H1 (cell line): ENCODE results near the gene MFAP1. TPM values are rescaled to one million over a fixed set of nuclear protein-coding genes. Genes with fewer than 3 reads are reported as not detected.

Experiments
- CHD1 ChIP-seq: IDR thresholded peaks from 2 replicates; pipeline ENCODE4 v1.6.1; 2012; ENCODE audit warnings: low read depth, low read length, improper control_type of control experiment
- CHD7 ChIP-seq: fragments of 300-600 bp; sonication (generic); IDR thresholded peaks from 2 replicates; pipeline ENCODE4 v1.7.1; 2012; ENCODE audit warnings: low read length, moderate library complexity, mild to moderate bottlenecking, inconsistent platforms; ENCODE audit not compliant: insufficient replicate concordance
- KDM5A ChIP-seq: fragments of 200-600 bp; IDR thresholded peaks from 2 replicates; pipeline ENCODE4 v1.7.1; 2012; ENCODE audit warnings: mild to moderate bottlenecking, low read length, inconsistent platforms, mixed read lengths
- MAX ChIP-seq: IDR thresholded peaks from 2 replicates; pipeline ENCODE4 v1.6.1; 2012; ENCODE audit warnings: inconsistent platforms
- TCF12 ChIP-seq: IDR thresholded peaks from 2 replicates; pipeline ENCODE4 v1.6.1; 2011; ENCODE audit warnings: low read depth, mild to moderate bottlenecking, low read length
- USF2 ChIP-seq: IDR thresholded peaks from 2 replicates; pipeline ENCODE4 v1.6.1; 2011; ENCODE audit warnings: low read length, improper control_type of control experiment
- ZNF274 ChIP-seq: IDR thresholded peaks from 2 replicates; pipeline ENCODE4 v1.7.0; 2012; ENCODE audit warnings: low read length, borderline replicate concordance; ENCODE audit errors: extremely low read depth
- polyA plus RNA-seq, 7 experiments: library from polyadenylated mRNA; depleted of rRNA in 3 of 7; stranded (reverse) in 5 of 7; unstranded in 2 of 7; fragments of >200 nt in 5 of 7; fragments of 200-250 nt in 2 of 7; gene quantifications; 1 replicate in 5 of 7; 2 replicates in 1 of 7; 4 replicates in 1 of 7; pipeline versions ENCODE4 v1.2.1 to v1.2.3, GENCODE V29; 2011 to 2013; ENCODE audit warnings: missing spikeins in 2 of 7, mixed read lengths in 2 of 7
- total RNA-seq: library from RNA; stranded (reverse); fragmentation: NEBNext Ultra II Directional; extraction: Animal tissue kit (Norgen Biotek cat#: 25700); gene quantifications from 2 replicates; pipeline ENCODE4 v1.2.1, GENCODE V29; 2021

Gene MFAP1
- total and polyA plus RNA-seq, 2 of the 8 experiments (the other 6 are each of a cell fraction or from before 2014, with no cell fraction given), result 23.6 to 36.7 TPM

- TF ChIP-seq CHD7 (no peak), KDM5A (no peak), USF2 (no peak), ZNF274 (no peak), CHD1 (no peak), TCF12 (no peak), MAX (no peak)
Observed at GRCh38 chr15:43808960-43809678, 15.4 kb downstream of the MFAP1 start (continued).
